ENCODE measurements around the gene PCGF6.
A peak's percentile ranks its signal among the peaks of the same experiment; 100 is the strongest.
"Not testable (repeated sequence)": the region's sequence is repeated elsewhere in the genome, so short reads cannot be mapped to it uniquely, and the experiment has no call there.

PCGF6 gene

GRCh38 chr10:103350517-103351260, at the start of gene PCGF6:
PCGF6 (minus strand) TSS chr10:103351140; CDS start chr10:103351066, 74 bp downstream.
- peak; percentile 81 for DNase-seq

- peak; percentile 18 for DNase-seq
Observed at GRCh38 chr10:103397191-103397825, 46.4 kb upstream of the PCGF6 start.

- DNase-seq, result no peak
Observed at GRCh38 chr10:103396789-103397087, 45.8 kb upstream of the PCGF6 start.

- DNase-seq, result peak; percentile 97
Observed at GRCh38 chr10:103396067-103396788, 45.3 kb upstream of the PCGF6 start, which contains the start of the genes ATP5MK and PDCD11. ATP5MK (minus strand) TSS chr10:103396475; CDS start chr10:103392457, 4,018 bp downstream. PDCD11 (plus strand) TSS chr10:103396626; CDS start chr10:103398427, 1,801 bp downstream.

- peak; percentile 5 for DNase-seq
Observed at GRCh38 chr10:103395754-103396066, 44.8 kb upstream of the PCGF6 start.

- DNase-seq, result no peak
Observed at GRCh38 chr10:103394180-103394579, 43.2 kb upstream of the PCGF6 start.

- no peak for DNase-seq
Observed at GRCh38 chr10:103382769-103383168, 31.8 kb upstream of the PCGF6 start.

GRCh38 chr10:103374263-103374662, 23.3 kb upstream of the PCGF6 start:
- DNase-seq, result no peak

GRCh38 chr10:103373544-103373943, 22.6 kb upstream of the PCGF6 start:
- no peak for DNase-seq

- peak; percentile 94 for DNase-seq
Observed at GRCh38 chr10:103367782-103368518, 17.0 kb upstream of the PCGF6 start, which contains the start of gene TAF5. TAF5 (plus strand) TSS chr10:103367976; CDS start chr10:103367990, 14 bp downstream.

- no peak for DNase-seq
Observed at GRCh38 chr10:103367379-103367781, 16.4 kb upstream of the PCGF6 start.

GRCh38 chr10:103360791-103361190, 9.9 kb upstream of the PCGF6 start:
- not testable (repeated sequence) for DNase-seq

GRCh38 chr10:103359493-103359892, 8.6 kb upstream of the PCGF6 start:
- DNase-seq, result not testable (repeated sequence)

GRCh38 chr10:103355906-103356599, 5.1 kb upstream of the PCGF6 start:
- no peak for DNase-seq

- not testable (repeated sequence) for DNase-seq
Observed at GRCh38 chr10:103354567-103354966, 3.6 kb upstream of the PCGF6 start.

GRCh38 chr10:103353281-103353680, 2.3 kb upstream of the PCGF6 start:
- no peak for DNase-seq

GRCh38 chr10:103350175-103350516, 794 bp downstream of the PCGF6 start:
- DNase-seq, result no peak

GRCh38 chr10:103336370-103336769, 14.6 kb downstream of the PCGF6 start:
- peak; percentile 78 for DNase-seq

- DNase-seq, result no peak
Observed at GRCh38 chr10:103334567-103334966, 16.4 kb downstream of the PCGF6 start.

- DNase-seq, result peak; percentile 18
Observed at GRCh38 chr10:103333934-103334520, 16.9 kb downstream of the PCGF6 start.

- no peak for DNase-seq
Observed at GRCh38 chr10:103327906-103328305, 23.0 kb downstream of the PCGF6 start.

- no peak for DNase-seq
Observed at GRCh38 chr10:103316087-103316486, 34.9 kb downstream of the PCGF6 start.
